ENCODE measurements around the gene CASP9.
"Not testable (repeated sequence)": the region's sequence is repeated elsewhere in the genome, so short reads cannot be mapped to it uniquely, and the experiment has no call there.

DNA sequence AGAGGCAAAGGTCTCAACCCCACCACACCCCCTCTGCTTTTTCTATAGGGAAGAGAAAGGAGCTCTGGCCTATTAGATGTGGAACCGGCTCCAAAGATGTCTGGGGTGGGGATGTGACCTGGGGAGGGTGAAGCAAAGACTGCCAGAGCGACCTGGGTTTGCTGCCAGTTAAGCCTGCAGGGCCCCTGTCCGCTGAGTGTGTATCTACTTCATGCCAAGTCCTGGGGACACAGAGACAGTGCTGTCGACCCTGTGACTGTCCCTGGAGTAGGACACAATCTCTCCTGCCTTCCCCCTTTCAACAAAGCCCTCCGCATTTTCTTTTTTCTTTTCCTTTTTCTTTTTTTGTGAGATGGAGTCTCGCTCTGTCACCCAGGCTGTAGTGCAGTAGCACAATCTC lies 41.6 kb downstream of the CASP9 start:
- TF ChIP-seq, protein P1, sequence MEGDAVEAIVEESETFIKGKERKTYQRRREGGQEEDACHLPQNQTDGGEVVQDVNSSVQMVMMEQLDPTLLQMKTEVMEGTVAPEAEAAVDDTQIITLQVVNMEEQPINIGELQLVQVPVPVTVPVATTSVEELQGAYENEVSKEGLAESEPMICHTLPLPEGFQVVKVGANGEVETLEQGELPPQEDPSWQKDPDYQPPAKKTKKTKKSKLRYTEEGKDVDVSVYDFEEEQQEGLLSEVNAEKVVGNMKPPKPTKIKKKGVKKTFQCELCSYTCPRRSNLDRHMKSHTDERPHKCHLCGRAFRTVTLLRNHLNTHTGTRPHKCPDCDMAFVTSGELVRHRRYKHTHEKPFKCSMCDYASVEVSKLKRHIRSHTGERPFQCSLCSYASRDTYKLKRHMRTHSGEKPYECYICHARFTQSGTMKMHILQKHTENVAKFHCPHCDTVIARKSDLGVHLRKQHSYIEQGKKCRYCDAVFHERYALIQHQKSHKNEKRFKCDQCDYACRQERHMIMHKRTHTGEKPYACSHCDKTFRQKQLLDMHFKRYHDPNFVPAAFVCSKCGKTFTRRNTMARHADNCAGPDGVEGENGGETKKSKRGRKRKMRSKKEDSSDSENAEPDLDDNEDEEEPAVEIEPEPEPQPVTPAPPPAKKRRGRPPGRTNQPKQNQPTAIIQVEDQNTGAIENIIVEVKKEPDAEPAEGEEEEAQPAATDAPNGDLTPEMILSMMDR (IDR thresholded peaks at IDR 0.05), result not testable (repeated sequence)
- TF ChIP-seq POLR2A (IDR thresholded peaks at IDR 0.05), result not testable (repeated sequence)
